ENCODE data around the gene SCYL3.

DNA sequence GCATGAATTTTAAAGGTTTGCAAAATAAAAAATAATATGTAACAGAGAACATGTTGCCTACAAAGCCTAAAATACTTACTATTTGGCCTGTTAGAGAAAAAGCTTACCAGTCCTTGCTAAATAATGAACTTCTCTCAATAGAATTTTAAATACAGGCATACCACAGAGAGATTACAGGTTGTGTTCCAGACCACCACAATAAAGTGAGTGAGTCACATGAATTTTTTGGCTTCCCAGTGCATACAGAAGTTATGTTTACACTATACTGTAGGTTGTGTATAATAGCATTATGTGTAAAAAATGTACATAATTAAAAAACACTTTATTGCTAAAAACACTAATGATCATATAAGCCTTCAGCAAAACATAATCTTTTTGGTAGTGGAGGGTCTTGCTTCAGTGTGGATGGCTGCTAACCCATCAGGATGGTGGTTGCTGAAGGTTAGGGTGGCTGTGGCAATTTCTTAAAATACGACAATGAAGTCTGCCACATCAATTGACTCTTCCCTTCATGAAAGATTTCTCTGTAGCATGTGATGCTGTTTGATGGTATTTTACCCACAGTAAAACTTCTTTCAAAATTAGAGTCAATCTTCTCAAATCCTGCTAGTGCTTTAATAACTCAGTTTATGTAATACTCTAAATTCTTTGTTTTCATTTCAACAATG is 48.6 kb downstream of the SCYL3 start:
- TF ChIP-seq, protein P1, sequence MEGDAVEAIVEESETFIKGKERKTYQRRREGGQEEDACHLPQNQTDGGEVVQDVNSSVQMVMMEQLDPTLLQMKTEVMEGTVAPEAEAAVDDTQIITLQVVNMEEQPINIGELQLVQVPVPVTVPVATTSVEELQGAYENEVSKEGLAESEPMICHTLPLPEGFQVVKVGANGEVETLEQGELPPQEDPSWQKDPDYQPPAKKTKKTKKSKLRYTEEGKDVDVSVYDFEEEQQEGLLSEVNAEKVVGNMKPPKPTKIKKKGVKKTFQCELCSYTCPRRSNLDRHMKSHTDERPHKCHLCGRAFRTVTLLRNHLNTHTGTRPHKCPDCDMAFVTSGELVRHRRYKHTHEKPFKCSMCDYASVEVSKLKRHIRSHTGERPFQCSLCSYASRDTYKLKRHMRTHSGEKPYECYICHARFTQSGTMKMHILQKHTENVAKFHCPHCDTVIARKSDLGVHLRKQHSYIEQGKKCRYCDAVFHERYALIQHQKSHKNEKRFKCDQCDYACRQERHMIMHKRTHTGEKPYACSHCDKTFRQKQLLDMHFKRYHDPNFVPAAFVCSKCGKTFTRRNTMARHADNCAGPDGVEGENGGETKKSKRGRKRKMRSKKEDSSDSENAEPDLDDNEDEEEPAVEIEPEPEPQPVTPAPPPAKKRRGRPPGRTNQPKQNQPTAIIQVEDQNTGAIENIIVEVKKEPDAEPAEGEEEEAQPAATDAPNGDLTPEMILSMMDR (IDR thresholded peaks at IDR 0.05), result no peak
- TF ChIP-seq POLR2A (IDR thresholded peaks at IDR 0.05) (no peak), EP300 (IDR thresholded peaks at IDR 0.05; ENCODE audit: low read depth) (no peak)
